ENCODE measurements around the gene LMNB1.
"Not testable (repeated sequence)": the region's sequence is repeated elsewhere in the genome, so short reads cannot be mapped to it uniquely, and the experiment has no call there.

LMNB1 gene

GRCh38 chr5:126778675-126779403 lies 1.9 kb downstream of the LMNB1 start:
- DNase-seq (ENCODE audit: low spot score), result no peak

GRCh38 chr5:126780165-126780827 lies 3.4 kb downstream of the LMNB1 start:
- peak; percentile 72 for DNase-seq (ENCODE audit: low spot score)

GRCh38 chr5:126788409-126788808 lies 11.5 kb downstream of the LMNB1 start:
- DNase-seq (ENCODE audit: low spot score), result peak; percentile 35

GRCh38 chr5:126793097-126793496 lies 16.2 kb downstream of the LMNB1 start:
- DNase-seq (ENCODE audit: low spot score), result no peak

- DNase-seq (ENCODE audit: low spot score), result not testable (repeated sequence)
These were observed 16.7 kb downstream of the LMNB1 start for GRCh38 chr5:126793648-126794047.

GRCh38 chr5:126794157-126794828 lies 17.4 kb downstream of the LMNB1 start:
- DNase-seq (ENCODE audit: low spot score), result no peak

GRCh38 chr5:126799780-126800179 lies 22.8 kb downstream of the LMNB1 start:
- no peak for DNase-seq (ENCODE audit: low spot score)

GRCh38 chr5:126801174-126801991 lies 24.4 kb downstream of the LMNB1 start:
- no peak for DNase-seq (ENCODE audit: low spot score)

- DNase-seq (ENCODE audit: low spot score), result no peak
These were observed 25.0 kb downstream of the LMNB1 start for GRCh38 chr5:126801992-126802294.

GRCh38 chr5:126805063-126805462 lies 28.1 kb downstream of the LMNB1 start:
- DNase-seq (ENCODE audit: low spot score), result peak; percentile 25

GRCh38 chr5:126808521-126808988 lies 31.6 kb downstream of the LMNB1 start:
- no peak for DNase-seq (ENCODE audit: low spot score)

- no peak for DNase-seq (ENCODE audit: low spot score)
These were observed 33.0 kb downstream of the LMNB1 start for GRCh38 chr5:126809916-126810315.

- no peak for DNase-seq (ENCODE audit: low spot score)
These were observed 33.9 kb downstream of the LMNB1 start for GRCh38 chr5:126810596-126811380.

- peak; percentile 67 for DNase-seq (ENCODE audit: low spot score)
These were observed 34.7 kb downstream of the LMNB1 start for GRCh38 chr5:126811515-126812198.

GRCh38 chr5:126812199-126812570 lies 35.2 kb downstream of the LMNB1 start:
- no peak for DNase-seq (ENCODE audit: low spot score)

- not testable (repeated sequence) for DNase-seq (ENCODE audit: low spot score)
These were observed 36.9 kb downstream of the LMNB1 start for GRCh38 chr5:126813799-126814198.

GRCh38 chr5:126814721-126815404 lies 37.9 kb downstream of the LMNB1 start:
- DNase-seq (ENCODE audit: low spot score), result no peak

GRCh38 chr5:126816649-126817048 lies 39.7 kb downstream of the LMNB1 start:
- no peak for DNase-seq (ENCODE audit: low spot score)

- DNase-seq (ENCODE audit: low spot score), result no peak
These were observed 41.8 kb downstream of the LMNB1 start for GRCh38 chr5:126818736-126819135.

- no peak for DNase-seq (ENCODE audit: low spot score)
These were observed 42.3 kb downstream of the LMNB1 start for GRCh38 chr5:126819253-126819652.

All from activated CD4-positive, alpha-beta T cell treated with anti-CD3 and anti-CD28 coated beads, Interleukin-2, Interleukin-4, amounts not matched to agents 100 ng/mL and 50 ng/mL, durations not matched to agents 16 hours and 8 hours (primary cell).